ENCODE results near the gene ARHGEF28. TPM values are rescaled to one million over a fixed set of nuclear protein-coding genes. Genes with fewer than 3 reads are reported as not detected.

Gene ARHGEF28
- total RNA-seq, 4 donors from 2014 or later: 0.52 to 1.2 (median 0.98) TPM

GRCh38 chr5:73818357-73818756 lies 192.4 kb downstream of the ARHGEF28 start:
- H3K36me3 ChIP-seq: no peaks in the 10 kb centered on the region
- TF ChIP-seq, protein P1, sequence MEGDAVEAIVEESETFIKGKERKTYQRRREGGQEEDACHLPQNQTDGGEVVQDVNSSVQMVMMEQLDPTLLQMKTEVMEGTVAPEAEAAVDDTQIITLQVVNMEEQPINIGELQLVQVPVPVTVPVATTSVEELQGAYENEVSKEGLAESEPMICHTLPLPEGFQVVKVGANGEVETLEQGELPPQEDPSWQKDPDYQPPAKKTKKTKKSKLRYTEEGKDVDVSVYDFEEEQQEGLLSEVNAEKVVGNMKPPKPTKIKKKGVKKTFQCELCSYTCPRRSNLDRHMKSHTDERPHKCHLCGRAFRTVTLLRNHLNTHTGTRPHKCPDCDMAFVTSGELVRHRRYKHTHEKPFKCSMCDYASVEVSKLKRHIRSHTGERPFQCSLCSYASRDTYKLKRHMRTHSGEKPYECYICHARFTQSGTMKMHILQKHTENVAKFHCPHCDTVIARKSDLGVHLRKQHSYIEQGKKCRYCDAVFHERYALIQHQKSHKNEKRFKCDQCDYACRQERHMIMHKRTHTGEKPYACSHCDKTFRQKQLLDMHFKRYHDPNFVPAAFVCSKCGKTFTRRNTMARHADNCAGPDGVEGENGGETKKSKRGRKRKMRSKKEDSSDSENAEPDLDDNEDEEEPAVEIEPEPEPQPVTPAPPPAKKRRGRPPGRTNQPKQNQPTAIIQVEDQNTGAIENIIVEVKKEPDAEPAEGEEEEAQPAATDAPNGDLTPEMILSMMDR (IDR thresholded peaks at IDR 0.05 in 4 of 5, conservative IDR thresholded peaks at IDR 0.05 in 1 of 5): no peak
- no peak for TF ChIP-seq POLR2A (IDR thresholded peaks at IDR 0.05)
- no peak for ATAC-seq

DNA sequence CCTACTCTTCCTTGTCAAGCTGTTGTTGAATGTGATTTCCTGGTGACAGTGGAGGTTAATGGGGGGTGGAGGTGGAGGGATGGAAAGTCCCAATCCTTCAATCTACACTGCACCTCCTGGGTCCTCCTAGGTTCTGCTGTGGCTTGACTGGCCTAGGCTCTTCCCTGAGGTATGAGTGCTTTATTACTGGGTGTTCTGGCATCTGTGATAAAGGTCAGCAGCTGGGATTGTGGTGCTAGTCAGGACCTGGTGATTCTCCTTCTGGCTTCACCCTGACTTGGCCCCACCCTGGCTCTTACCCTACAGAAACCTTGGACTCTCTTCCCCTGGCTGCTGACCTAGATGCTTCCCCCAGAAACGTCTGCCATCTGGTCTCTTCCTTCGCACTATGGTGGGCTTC lies 194.3 kb downstream of the ARHGEF28 start:
- H3K36me3 ChIP-seq: no peaks in the 10 kb centered on the region
- DNase-seq (no peak), ATAC-seq (no peak)
- no peaks in the 10 kb centered on the region for H3K4me1 ChIP-seq
- no peak for TF ChIP-seq POLR2A (IDR thresholded peaks at IDR 0.05)
- TF ChIP-seq, protein P1 (IDR thresholded peaks at IDR 0.05 in 4 of 5, conservative IDR thresholded peaks at IDR 0.05 in 1 of 5): no peak
- no peak overlapping the region for H3K4me3 ChIP-seq
- H3K27ac ChIP-seq: no peak overlapping the region
- in situ Hi-C loops (cut with MboI; ENCODE audit: low sequenced_read_pairs in 4 of 4) (no loop called here), intact Hi-C loops (cut with DNase I; ENCODE audit: low total_unique reads) (no loop called here)
- no peaks in the 10 kb centered on the region for H3K27me3 ChIP-seq
- H3K9me3 ChIP-seq: no peaks in the 10 kb centered on the region

More at GRCh38 chr5:73818357-73818756, 192.4 kb downstream of the ARHGEF28 start:
- no peaks in the 10 kb centered on the region for H3K27me3 ChIP-seq
- H3K27ac ChIP-seq: no peak overlapping the region
- in situ Hi-C loops (cut with MboI; ENCODE audit: low sequenced_read_pairs in 4 of 4) (no loop called here), intact Hi-C loops (cut with DNase I; ENCODE audit: low total_unique reads) (no loop called here)
- H3K4me1 ChIP-seq: no peaks in the 10 kb centered on the region
- DNase-seq: no peak
- no peaks in the 10 kb centered on the region for H3K9me3 ChIP-seq
- H3K4me3 ChIP-seq: no peak overlapping the region

- no peak for TF ChIP-seq POLR2A (IDR thresholded peaks at IDR 0.05)
- TF ChIP-seq, protein P1 (IDR thresholded peaks at IDR 0.05 in 4 of 5, conservative IDR thresholded peaks at IDR 0.05 in 1 of 5): no peak
- ATAC-seq: no peak
- Histone ChIP-seq H3K4me3 (no peak overlapping the region), H3K27me3 (no peaks in the 10 kb centered on the region), H3K4me1 (no peaks in the 10 kb centered on the region), H3K27ac (no peak overlapping the region), H3K9me3 (no peaks in the 10 kb centered on the region), H3K36me3 (no peaks in the 10 kb centered on the region)
- in situ Hi-C loops (cut with MboI; ENCODE audit: low sequenced_read_pairs in 4 of 4): no loop called here
- no peak for DNase-seq
- intact Hi-C loops (cut with DNase I; ENCODE audit: low total_unique reads): no loop called here
These were observed 195.0 kb downstream of the ARHGEF28 start for GRCh38 chr5:73821003-73821402.

GRCh38 chr5:73822278-73822988 lies 196.4 kb downstream of the ARHGEF28 start:
- H3K4me1 ChIP-seq: no peaks in the 10 kb centered on the region
- H3K27me3 ChIP-seq: no peaks in the 10 kb centered on the region
- no peak overlapping the region for H3K27ac ChIP-seq
- TF ChIP-seq, protein P1 (IDR thresholded peaks at IDR 0.05 in 4 of 5, conservative IDR thresholded peaks at IDR 0.05 in 1 of 5): no peak
- TF ChIP-seq POLR2A (IDR thresholded peaks at IDR 0.05): no peak
- H3K36me3 ChIP-seq: no peaks in the 10 kb centered on the region
- in situ Hi-C loops (cut with MboI; ENCODE audit: low sequenced_read_pairs in 4 of 4): no loop called here
- intact Hi-C loops (cut with DNase I; ENCODE audit: low total_unique reads): no loop called here
- DNase-seq (no peak), ATAC-seq (no peak)
- no peak overlapping the region for H3K4me3 ChIP-seq
- H3K9me3 ChIP-seq: no peaks in the 10 kb centered on the region

DNA sequence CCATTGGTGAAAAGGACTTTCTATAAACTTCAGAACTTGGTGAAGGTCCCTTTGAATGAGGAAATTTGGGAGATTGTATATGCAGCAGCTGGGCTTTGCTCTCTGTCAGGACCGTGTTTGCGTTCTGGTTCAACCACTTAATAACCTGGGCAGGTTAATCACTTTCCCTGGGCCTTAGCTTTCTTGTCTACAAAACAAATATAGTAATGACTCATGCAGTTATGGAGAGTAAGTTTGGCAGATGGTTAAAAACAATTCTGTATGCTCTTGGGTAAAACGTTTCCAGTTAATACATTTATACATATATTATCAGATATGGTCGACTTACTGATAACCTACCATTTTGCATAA lies 197.0 kb downstream of the ARHGEF28 start:
- no peak for TF ChIP-seq POLR2A (IDR thresholded peaks at IDR 0.05)
- TF ChIP-seq, protein P1 (IDR thresholded peaks at IDR 0.05 in 4 of 5, conservative IDR thresholded peaks at IDR 0.05 in 1 of 5): no peak
- intact Hi-C loops (cut with DNase I; ENCODE audit: low total_unique reads): no loop called here

More for the DNA sequence above, 197.0 kb downstream of the ARHGEF28 start:
- H3K36me3 ChIP-seq: no peaks in the 10 kb centered on the region
- DNase-seq: no peak
- H3K27me3 ChIP-seq: no peaks in the 10 kb centered on the region
- no peak overlapping the region for H3K4me3 ChIP-seq
- no peak for ATAC-seq
- in situ Hi-C loops (cut with MboI; ENCODE audit: low sequenced_read_pairs in 4 of 4): no loop called here
- H3K27ac ChIP-seq: no peak overlapping the region
- H3K9me3 ChIP-seq: no peaks in the 10 kb centered on the region
- H3K4me1 ChIP-seq: no peaks in the 10 kb centered on the region
